ENCODE results near the gene SHCBP1L. TPM values are rescaled to one million over a fixed set of nuclear protein-coding genes. Genes with fewer than 3 reads are reported as not detected.

SHCBP1L gene
- total RNA-seq, result under 1 TPM in 1 of 4 donors, not detected in 3; 0.22 TPM

DNA sequence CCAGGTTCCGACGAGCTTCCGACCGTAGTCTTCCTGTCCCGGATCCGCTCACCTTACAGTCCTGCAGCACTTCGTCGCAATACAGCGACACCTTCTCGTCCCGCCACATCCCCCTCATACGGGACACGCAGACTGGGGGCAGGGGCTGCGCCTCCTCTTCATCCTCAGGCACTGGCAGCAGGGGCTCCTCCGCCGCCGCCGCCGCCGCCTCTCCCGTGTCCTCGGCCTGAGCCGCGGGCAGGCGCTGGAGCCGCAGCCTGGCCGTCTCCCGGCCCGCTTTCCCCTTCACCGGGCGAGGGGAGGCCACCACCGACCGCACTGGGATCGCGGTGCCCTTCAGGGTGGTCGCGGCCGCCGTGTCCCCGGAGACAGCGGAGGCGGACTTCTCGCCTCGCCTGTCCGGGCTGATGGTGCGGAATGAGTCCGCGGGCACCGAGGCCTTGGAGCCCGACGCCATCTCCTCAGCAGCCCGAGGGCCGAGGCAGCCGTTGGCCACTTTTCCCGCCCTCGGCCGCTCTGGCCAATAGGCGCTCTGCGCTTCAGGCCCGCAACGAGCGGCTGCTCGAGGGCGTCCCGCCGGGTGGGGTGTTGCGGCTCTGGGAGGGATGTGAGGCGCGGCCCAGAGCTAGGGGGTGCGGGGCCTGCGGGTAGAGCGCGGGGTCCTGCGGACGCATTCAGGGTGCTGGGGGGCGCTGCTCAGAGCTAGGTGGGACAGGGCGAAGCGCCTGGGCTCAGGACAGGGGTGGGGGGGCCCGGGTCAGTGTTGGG is at the start of gene SHCBP1L:
Gene SHCBP1L, minus strand, starts transcription at position 490 of the 768 bp plus-strand sequence. Its CDS starts 33 bp downstream, at position 457.
- TF ChIP-seq, protein P1, sequence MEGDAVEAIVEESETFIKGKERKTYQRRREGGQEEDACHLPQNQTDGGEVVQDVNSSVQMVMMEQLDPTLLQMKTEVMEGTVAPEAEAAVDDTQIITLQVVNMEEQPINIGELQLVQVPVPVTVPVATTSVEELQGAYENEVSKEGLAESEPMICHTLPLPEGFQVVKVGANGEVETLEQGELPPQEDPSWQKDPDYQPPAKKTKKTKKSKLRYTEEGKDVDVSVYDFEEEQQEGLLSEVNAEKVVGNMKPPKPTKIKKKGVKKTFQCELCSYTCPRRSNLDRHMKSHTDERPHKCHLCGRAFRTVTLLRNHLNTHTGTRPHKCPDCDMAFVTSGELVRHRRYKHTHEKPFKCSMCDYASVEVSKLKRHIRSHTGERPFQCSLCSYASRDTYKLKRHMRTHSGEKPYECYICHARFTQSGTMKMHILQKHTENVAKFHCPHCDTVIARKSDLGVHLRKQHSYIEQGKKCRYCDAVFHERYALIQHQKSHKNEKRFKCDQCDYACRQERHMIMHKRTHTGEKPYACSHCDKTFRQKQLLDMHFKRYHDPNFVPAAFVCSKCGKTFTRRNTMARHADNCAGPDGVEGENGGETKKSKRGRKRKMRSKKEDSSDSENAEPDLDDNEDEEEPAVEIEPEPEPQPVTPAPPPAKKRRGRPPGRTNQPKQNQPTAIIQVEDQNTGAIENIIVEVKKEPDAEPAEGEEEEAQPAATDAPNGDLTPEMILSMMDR (IDR thresholded peaks at IDR 0.05; ENCODE audit: low read depth), result no peak

DNA sequence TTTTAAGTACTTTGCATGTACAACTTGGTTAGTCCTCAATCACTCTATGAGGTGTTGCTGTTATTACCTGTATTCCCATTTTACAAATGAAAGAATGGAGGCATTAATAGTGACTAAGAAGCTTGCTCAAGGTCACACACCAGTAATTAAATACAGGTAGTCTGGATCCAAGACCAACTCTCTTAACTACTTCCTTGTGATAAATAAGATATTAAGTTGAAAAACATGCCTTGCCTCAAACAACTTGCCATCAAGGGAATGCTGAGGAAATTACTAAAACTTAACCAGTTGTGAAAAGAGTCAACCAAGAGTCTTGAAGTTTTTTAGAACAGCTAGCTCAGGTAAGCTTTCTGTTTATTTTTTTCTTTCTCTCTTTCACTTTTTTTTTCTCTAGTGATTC is 49.3 kb upstream of the SHCBP1L start:
- TF ChIP-seq, protein P1 (IDR thresholded peaks at IDR 0.05; ENCODE audit: low read depth), result no peak

DNA sequence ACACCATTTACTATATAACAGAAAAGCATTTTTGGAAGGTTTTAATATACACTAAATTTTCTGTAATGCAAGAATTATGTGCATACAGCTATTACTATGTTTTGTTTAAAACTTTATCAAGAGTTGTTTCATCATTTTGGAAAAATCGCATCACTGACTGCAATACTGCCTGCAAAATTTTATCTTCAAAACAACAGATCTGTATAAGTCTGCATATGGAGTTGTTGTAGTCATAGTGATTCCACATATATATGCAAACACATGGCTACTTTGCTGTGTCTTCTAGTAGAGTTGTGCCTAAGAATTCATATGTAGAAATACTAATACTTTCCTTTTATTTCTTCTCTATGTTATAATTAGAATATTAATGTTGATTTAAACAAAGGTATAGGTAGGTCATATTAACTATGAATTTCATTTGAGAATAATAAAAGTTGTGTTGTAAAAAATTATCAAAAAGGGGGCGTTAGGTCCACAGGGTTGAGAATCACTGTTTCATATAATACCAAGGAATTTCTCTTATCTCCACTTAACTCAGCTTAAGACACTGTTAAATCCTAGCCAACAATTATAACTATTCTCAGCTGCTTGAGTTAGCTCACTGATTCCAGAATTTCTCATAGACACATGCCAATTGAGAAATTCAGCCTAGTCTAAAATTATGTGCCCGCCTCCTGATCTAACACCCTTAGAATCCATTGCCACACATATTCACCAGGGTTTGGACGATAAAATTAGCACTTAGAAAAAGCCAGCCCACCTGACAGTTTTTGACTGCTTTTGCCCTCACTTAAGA is 47.4 kb upstream of the SHCBP1L start:
- TF ChIP-seq, protein P1 (IDR thresholded peaks at IDR 0.05; ENCODE audit: low read depth), result no peak

DNA sequence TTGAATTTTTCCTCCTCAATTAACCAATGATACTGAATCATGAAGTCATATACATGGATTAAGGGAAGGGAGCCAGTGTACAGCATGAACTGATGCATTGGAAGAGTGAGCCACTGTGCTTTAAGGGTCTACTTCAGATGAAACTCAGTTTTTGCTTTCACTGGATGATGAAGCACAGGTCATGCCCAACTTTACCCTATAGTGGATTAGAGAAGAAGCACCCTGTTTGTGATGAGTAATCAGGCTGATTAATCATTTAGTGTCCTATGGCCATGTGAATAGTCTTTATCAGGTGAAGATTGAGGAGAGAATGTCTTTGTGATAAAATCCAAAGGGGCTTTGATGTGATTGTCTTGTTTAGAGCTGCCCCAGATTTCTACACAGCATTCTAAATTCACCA is 45.5 kb upstream of the SHCBP1L start:
- TF ChIP-seq, protein P1 (IDR thresholded peaks at IDR 0.05; ENCODE audit: low read depth), result no peak

DNA sequence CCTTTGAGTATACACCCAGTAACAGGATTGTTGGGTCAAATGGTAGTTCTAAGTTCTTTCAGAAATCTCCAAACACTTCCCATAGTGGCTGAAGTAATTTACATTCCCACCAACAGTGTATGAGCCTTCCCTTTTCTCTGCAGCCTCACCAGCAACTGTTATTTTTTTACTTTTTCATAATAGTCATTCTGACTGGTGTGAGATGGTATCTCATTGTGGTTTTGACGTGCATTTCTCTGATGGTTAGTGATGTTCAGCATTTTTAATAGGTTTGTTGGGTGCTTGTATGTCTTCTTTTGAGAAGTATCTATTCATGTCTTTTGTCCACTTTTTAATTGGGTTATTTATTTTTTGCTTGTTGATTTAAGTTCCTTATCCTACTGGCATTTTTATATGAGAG is 43.9 kb upstream of the SHCBP1L start:
- TF ChIP-seq, protein P1 (IDR thresholded peaks at IDR 0.05; ENCODE audit: low read depth), result no peak

DNA sequence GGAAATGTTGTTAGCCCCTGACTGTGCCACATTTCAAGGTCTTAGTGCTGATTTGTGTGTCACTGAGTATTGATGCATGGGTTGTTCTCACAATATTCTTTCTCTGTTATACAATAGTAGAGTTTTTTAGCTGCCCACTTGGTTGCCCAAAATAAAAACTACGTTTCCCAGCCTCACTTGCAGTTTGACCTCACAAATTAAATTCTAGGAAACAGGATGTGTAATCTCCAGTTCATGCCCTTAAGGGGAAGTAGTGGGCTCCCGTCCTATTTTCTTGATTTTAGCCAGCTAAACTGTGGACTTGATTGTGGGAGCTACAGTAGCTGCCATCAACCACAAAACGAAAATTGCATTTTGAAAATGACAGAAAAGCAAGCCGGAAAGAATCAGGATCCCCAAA is 42.9 kb upstream of the SHCBP1L start:
- TF ChIP-seq, protein P1 (IDR thresholded peaks at IDR 0.05; ENCODE audit: low read depth), result no peak

DNA sequence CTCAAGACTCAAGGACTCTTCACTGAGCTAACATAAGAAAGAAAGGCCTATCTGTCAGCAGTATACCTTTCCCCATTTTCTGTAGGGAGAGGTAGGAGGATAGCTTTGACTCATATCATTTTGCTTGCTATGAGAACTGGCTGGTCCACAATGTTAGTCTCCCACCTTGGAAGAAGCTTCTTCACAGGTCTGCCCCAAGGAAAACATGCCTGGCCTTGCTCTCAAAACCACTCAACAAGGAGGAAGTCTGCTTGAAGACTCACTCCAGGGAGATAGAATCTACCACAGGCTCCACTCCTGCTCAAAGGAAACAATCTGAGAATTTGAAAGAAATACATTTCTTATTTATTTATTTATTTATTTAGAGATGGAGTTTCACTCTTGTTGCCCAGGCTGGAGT is 40.8 kb upstream of the SHCBP1L start:
- TF ChIP-seq, protein P1 (IDR thresholded peaks at IDR 0.05; ENCODE audit: low read depth), result no peak

Data from subcutaneous adipose tissue (tissue), 4 donors.